WTC11 (cell line): ENCODE measurements around the gene ITM2C. TPM values are rescaled to one million over a fixed set of nuclear protein-coding genes. Genes with fewer than 3 reads are reported as not detected.

Experiments
- ATAC-seq: fragments of 200-7000 bp; cut with Tn5 transposase; 2 replicates; pipeline ENCODE4 v1.10.0; 2021; ENCODE audit warnings: mild to moderate bottlenecking, moderate library complexity
- CTCF ChIA-PET: fragments of 300-600 bp; sonication (Branson Sonifier 250); formaldehyde crosslinking; loops from one replicate; lab custom pipeline; 2021; ENCODE audit warnings: antibody characterized with exemption; lab: Charles Lee
- POLR2A ChIA-PET: fragments of 350-600 bp; sonication (Branson Sonifier 250); formaldehyde crosslinking; loops from one replicate; lab custom pipeline; 2021; ENCODE audit warnings: antibody characterized with exemption; lab: Charles Lee
- DNase-seq: peaks from one replicate; pipeline ENCODE4 v3.0.0; 2021; ENCODE audit warnings: low spot score
- H3K27ac Mint-ChIP-seq: 2 replicates; pipeline ENCODE4 v1.8.0; 2021; ENCODE audit warnings: mixed read lengths
- H3K27me3 Mint-ChIP-seq: 2 replicates; pipeline ENCODE4 v1.8.0; 2021; ENCODE audit warnings: low read depth, mild to moderate bottlenecking, moderate library complexity, mixed read lengths
- H3K36me3 Mint-ChIP-seq: 2 replicates; pipeline ENCODE4 v1.8.0; 2021; ENCODE audit warnings: mixed read lengths
- H3K4me1 Mint-ChIP-seq: 2 replicates; pipeline ENCODE4 v1.8.0; 2022; ENCODE audit warnings: mixed read lengths
- H3K4me3 Mint-ChIP-seq: 2 replicates; pipeline ENCODE4 v1.8.0; 2021; ENCODE audit warnings: mild to moderate bottlenecking, moderate library complexity, mixed read lengths
- H3K9me3 Mint-ChIP-seq: 2 replicates; pipeline ENCODE4 v1.8.0; 2021; ENCODE audit warnings: mixed read lengths
- E2F5 ChIP-seq: sonication (generic); formaldehyde crosslinking; IDR thresholded peaks from 2 replicates; pipeline ENCODE4 v1.8.1; 2022; ENCODE audit warnings: mild to moderate bottlenecking, moderate library complexity, missing genetic modification reagents
- EMX1 ChIP-seq: fragments of 250-450 bp; sonication (Bioruptor Pico); IDR thresholded peaks from 2 replicates; pipeline ENCODE4 v1.8.0; 2021; ENCODE audit warnings: mild to moderate bottlenecking
- FOXK1 ChIP-seq: sonication (generic); formaldehyde crosslinking; IDR thresholded peaks from 2 replicates; pipeline ENCODE4 v1.8.0; 2022; ENCODE audit warnings: mild to moderate bottlenecking, moderate library complexity, missing genetic modification reagents
- HMGA2 ChIP-seq: fragments of 250-450 bp; sonication (Bioruptor Pico); IDR thresholded peaks from 2 replicates; pipeline ENCODE4 v1.4.0; 2021; ENCODE audit warnings: mild to moderate bottlenecking, moderate library complexity
- IRF1 ChIP-seq: sonication (generic); formaldehyde crosslinking; IDR thresholded peaks from 2 replicates; pipeline ENCODE4 v1.8.0; 2023; ENCODE audit warnings: missing genetic modification reagents
- IRF2 ChIP-seq: sonication (generic); formaldehyde crosslinking; IDR thresholded peaks from 2 replicates; pipeline ENCODE4 v1.8.0; 2022; ENCODE audit warnings: low read depth, missing genetic modification reagents, borderline replicate concordance
- PRRX2 ChIP-seq: fragments of 250-450 bp; sonication (Bioruptor Pico); IDR thresholded peaks from 2 replicates; pipeline ENCODE4 v1.8.0; 2021; ENCODE audit warnings: mild to moderate bottlenecking
- SMAD3 ChIP-seq: sonication (generic); formaldehyde crosslinking; IDR thresholded peaks from 2 replicates; pipeline ENCODE4 v1.8.0; 2022; ENCODE audit warnings: missing genetic modification reagents, mild to moderate bottlenecking, borderline replicate concordance
- ZNF121 ChIP-seq: sonication (generic); formaldehyde crosslinking; IDR thresholded peaks from 2 replicates; pipeline ENCODE4 v1.8.0; 2023; ENCODE audit warnings: missing genetic modification reagents
- total RNA-seq: library from RNA; stranded (reverse); gene quantifications from 3 replicates; pipeline ENCODE4 v1.2.3, GENCODE V29; 2021
- TF ChIP-seq, protein P1 (sequence below): fragments of 250-450 bp; sonication (Bioruptor Pico); conservative IDR thresholded peaks from 2 replicates; pipeline ENCODE4 v1.9.0; 2021; ENCODE audit warnings: mild to moderate bottlenecking
- TF ChIP-seq, protein P2 (sequence below): sonication (generic); formaldehyde crosslinking; conservative IDR thresholded peaks from 2 replicates; pipeline ENCODE4 v1.8.1; 2023; ENCODE audit warnings: mild to moderate bottlenecking, low read depth, missing genetic modification reagents, moderate library complexity
- TF ChIP-seq, protein P3 (sequence below): fragments of 250-450 bp; sonication (Bioruptor Pico); IDR thresholded peaks from 2 replicates; pipeline ENCODE4 v2.1.2; 2022; ENCODE audit warnings: mild to moderate bottlenecking, moderate library complexity

Gene ITM2C
- total RNA-seq, 1 experiment from 2014 or later, result 316 TPM

DNA sequence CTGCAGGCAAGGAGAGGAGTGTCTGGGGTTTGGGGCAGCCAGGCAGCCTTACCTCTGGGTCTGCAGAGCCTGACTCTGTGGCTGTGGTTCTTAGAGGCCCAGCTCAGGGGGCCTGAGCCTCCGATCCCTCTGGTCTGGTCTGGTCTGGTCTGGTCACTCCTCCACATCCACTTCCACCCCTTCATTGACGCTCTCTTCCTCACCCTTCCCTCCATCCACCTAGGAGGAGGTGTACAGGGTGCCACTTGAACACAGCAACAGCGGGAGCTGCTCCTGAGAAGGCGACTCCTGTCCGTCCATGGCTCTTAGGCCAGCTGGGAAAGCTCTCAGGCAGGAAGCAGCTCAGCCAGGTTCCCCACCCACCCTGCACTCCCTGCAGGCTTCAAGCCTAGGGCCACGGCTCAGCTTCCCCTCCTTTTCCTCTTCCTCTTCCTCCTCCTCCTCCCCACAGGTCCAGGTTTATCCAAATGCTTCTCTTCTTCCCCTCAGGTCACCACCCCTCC is 43.4 kb downstream of the ITM2C start:
- H3K4me1 Mint-ChIP-seq, result peaks cover 44% of the 10 kb centered on the region
- peaks cover 30% of the 10 kb centered on the region for H3K27me3 Mint-ChIP-seq
- ChIA-PET CTCF (interaction anchor here (1.4 to 4.8 kb wide), 2 partner anchors 16 to 60 kb away, joined by 3 to 25 read pairs; no protein-coding TSS in a partner anchor), POLR2A (no interaction called here)
- peaks cover 16% of the 10 kb centered on the region; the same call in 1 of the 2 replicates for H3K9me3 Mint-ChIP-seq
- no peak overlapping the region for H3K27ac Mint-ChIP-seq
- DNase-seq (no peak), ATAC-seq (no peak)
- H3K36me3 Mint-ChIP-seq, result no peaks in the 10 kb centered on the region
- H3K4me3 Mint-ChIP-seq, result no peak overlapping the region
- TF ChIP-seq SMAD3 (CRISPR knock-in tag) (no peak), IRF2 (CRISPR knock-in tag) (no peak), ZNF121 (CRISPR knock-in tag) (no peak), FOXK1 (CRISPR knock-in tag) (no peak), PRRX2 (CRISPR knock-in tag) (no peak), HMGA2 (CRISPR knock-in tag) (no peak), E2F5 (CRISPR knock-in tag) (no peak), EMX1 (CRISPR knock-in tag) (no peak), IRF1 (CRISPR knock-in tag) (no peak)
- TF ChIP-seq, protein P1, sequence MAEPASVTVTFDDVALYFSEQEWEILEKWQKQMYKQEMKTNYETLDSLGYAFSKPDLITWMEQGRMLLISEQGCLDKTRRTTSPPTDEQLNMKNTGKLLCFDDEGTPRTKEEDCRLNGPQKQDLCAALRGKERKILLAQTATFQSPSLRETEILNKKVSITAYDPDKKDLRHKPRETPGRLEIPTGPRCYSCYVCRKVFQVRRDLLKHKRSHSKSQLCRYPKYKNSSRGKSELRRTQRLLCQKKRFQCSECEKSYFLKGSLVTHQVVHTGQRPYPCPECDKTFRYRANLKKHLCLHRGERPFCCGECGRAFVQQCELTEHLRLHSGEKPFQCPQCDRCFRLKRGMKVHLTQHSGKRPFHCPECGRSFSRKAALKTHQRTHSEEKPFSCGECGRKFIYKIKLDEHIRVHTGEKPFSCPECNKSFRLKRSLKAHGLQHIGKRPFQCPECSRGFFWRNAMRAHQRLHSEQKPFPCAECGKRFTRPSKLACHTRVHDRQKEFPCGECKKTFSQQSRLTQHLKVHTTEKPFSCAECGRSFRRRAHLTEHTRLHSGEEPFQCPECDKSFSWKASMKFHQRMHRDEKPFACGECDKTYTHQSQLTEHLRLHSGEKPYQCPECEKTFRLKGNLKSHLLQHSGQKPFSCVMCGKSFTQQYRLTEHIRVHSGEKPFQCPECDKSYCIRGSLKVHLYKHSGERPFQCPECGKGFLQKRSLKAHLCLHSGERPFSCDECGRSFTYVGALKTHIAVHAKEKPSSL, result no peak
- TF ChIP-seq, protein P2, sequence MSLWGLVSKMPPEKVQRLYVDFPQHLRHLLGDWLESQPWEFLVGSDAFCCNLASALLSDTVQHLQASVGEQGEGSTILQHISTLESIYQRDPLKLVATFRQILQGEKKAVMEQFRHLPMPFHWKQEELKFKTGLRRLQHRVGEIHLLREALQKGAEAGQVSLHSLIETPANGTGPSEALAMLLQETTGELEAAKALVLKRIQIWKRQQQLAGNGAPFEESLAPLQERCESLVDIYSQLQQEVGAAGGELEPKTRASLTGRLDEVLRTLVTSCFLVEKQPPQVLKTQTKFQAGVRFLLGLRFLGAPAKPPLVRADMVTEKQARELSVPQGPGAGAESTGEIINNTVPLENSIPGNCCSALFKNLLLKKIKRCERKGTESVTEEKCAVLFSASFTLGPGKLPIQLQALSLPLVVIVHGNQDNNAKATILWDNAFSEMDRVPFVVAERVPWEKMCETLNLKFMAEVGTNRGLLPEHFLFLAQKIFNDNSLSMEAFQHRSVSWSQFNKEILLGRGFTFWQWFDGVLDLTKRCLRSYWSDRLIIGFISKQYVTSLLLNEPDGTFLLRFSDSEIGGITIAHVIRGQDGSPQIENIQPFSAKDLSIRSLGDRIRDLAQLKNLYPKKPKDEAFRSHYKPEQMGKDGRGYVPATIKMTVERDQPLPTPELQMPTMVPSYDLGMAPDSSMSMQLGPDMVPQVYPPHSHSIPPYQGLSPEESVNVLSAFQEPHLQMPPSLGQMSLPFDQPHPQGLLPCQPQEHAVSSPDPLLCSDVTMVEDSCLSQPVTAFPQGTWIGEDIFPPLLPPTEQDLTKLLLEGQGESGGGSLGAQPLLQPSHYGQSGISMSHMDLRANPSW (CRISPR knock-in tag), result no peak
- TF ChIP-seq, protein P3, sequence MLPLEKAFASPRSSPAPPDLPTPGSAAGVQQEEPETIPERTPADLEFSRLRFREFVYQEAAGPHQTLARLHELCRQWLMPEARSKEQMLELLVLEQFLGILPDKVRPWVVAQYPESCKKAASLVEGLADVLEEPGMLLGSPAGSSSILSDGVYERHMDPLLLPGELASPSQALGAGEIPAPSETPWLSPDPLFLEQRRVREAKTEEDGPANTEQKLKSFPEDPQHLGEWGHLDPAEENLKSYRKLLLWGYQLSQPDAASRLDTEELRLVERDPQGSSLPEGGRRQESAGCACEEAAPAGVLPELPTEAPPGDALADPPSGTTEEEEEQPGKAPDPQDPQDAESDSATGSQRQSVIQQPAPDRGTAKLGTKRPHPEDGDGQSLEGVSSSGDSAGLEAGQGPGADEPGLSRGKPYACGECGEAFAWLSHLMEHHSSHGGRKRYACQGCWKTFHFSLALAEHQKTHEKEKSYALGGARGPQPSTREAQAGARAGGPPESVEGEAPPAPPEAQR (CRISPR knock-in tag), result no peak

GRCh38 chr2:230908595-230909191 is 44.0 kb downstream of the ITM2C start:
- H3K27ac Mint-ChIP-seq, result no peak overlapping the region
- ATAC-seq, result no peak
- no peak for DNase-seq
- H3K36me3 Mint-ChIP-seq, result no peaks in the 10 kb centered on the region
- POLR2A ChIA-PET, result no interaction called here
- CTCF ChIA-PET, result interaction anchor here (1.4 to 4.8 kb wide), 2 partner anchors 15 to 60 kb away, joined by 3 to 25 read pairs; no protein-coding TSS in a partner anchor
- TF ChIP-seq, protein P2 (CRISPR knock-in tag), result no peak
- H3K9me3 Mint-ChIP-seq, result peaks cover 16% of the 10 kb centered on the region; the same call in 1 of the 2 replicates
- H3K27me3 Mint-ChIP-seq, result peaks cover 28% of the 10 kb centered on the region
- H3K4me3 Mint-ChIP-seq, result no peak overlapping the region
- peaks cover 38% of the 10 kb centered on the region for H3K4me1 Mint-ChIP-seq
